Upper lobe of right lung (tissue), 1 donor: ENCODE measurements around the gene ZNF333. TPM values are rescaled to one million over a fixed set of nuclear protein-coding genes. Genes with fewer than 3 reads are reported as not detected.

Experiments
- ATAC-seq: fragments of 200-7000 bp; cut with Tn5 transposase; one replicate; pipeline ENCODE4 v1.9.1; 2020; ENCODE audit warnings: mild to moderate bottlenecking, moderate library complexity
- DNase-seq: peaks from one replicate; pipeline ENCODE4 v3.0.0-alpha.2; 2020
- H3K27ac ChIP-seq: fragments of 200-600 bp; one replicate; pipeline ENCODE4 v1.8.0; 2022
- H3K27me3 ChIP-seq: fragments of 200-600 bp; one replicate; pipeline ENCODE4 v1.8.0; 2022; ENCODE audit warnings: mild to moderate bottlenecking
- H3K36me3 ChIP-seq: fragments of 200-600 bp; one replicate; pipeline ENCODE4 v1.8.0; 2022
- H3K4me1 ChIP-seq: fragments of 200-600 bp; one replicate; pipeline ENCODE4 v1.8.0; 2022
- H3K4me3 ChIP-seq: fragments of 200-600 bp; one replicate; pipeline ENCODE4 v1.8.0; 2022; ENCODE audit warnings: mild to moderate bottlenecking
- H3K9me3 ChIP-seq: fragments of 200-600 bp; one replicate; pipeline ENCODE4 v1.8.0; 2022
- intact Hi-C: fragments of 100-400 bp; cut with DNase I; formaldehyde crosslinking; loops from one replicate; pipeline ENCODE4 v1.11.0; 2022
- total RNA-seq: library from RNA; stranded (reverse); fragmentation: NEBNext Ultra II Directional; extraction: Animal tissue kit (Norgen Biotek cat#: 25700); gene quantifications from one replicate; pipeline ENCODE4 v1.2.1, GENCODE V29; 2021
- TF ChIP-seq, protein P1 (sequence below): fragments of 200-600 bp; IDR thresholded peaks from one replicate; pipeline ENCODE4 v1.8.0; 2022; ENCODE audit warnings: antibody characterized with exemption
- donor health status: DM: no; HTN: yes; CAD: no; lungs with severe emphysema.

Gene ZNF333
- total RNA-seq, 1 donor from 2014 or later = 20.4 TPM

DNA sequence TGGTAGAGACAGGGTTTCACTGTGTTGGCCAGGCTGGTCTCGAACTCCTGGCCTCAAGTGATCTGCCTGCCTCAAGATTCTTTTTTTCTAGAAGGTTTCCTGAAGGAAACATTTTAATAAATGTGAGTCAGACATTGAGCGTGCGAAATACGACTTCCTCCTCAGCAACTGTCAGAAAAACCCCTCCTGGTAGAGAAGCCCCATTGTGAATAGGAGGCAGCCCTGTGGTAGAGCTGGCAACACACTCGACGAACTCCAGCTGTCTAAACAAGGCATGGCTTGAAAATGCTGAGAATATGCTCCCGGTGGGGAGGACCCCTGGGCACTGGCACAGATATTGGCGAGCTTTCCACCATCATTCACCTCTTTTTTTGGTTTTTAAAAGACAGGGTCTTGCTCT lies 9.8 kb downstream of the ZNF333 start:
- Histone ChIP-seq H3K9me3 (no peaks in the 10 kb centered on the region), H3K4me1 (no peaks in the 10 kb centered on the region), H3K36me3 (peaks cover 92% of the 10 kb centered on the region), H3K27me3 (no peaks in the 10 kb centered on the region), H3K4me3 (no peak overlapping the region), H3K27ac (no peak overlapping the region)
- no peak for DNase-seq
- TF ChIP-seq, protein P1, sequence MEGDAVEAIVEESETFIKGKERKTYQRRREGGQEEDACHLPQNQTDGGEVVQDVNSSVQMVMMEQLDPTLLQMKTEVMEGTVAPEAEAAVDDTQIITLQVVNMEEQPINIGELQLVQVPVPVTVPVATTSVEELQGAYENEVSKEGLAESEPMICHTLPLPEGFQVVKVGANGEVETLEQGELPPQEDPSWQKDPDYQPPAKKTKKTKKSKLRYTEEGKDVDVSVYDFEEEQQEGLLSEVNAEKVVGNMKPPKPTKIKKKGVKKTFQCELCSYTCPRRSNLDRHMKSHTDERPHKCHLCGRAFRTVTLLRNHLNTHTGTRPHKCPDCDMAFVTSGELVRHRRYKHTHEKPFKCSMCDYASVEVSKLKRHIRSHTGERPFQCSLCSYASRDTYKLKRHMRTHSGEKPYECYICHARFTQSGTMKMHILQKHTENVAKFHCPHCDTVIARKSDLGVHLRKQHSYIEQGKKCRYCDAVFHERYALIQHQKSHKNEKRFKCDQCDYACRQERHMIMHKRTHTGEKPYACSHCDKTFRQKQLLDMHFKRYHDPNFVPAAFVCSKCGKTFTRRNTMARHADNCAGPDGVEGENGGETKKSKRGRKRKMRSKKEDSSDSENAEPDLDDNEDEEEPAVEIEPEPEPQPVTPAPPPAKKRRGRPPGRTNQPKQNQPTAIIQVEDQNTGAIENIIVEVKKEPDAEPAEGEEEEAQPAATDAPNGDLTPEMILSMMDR = no peak
- ATAC-seq = no peak
- intact Hi-C loops = no loop called here

DNA sequence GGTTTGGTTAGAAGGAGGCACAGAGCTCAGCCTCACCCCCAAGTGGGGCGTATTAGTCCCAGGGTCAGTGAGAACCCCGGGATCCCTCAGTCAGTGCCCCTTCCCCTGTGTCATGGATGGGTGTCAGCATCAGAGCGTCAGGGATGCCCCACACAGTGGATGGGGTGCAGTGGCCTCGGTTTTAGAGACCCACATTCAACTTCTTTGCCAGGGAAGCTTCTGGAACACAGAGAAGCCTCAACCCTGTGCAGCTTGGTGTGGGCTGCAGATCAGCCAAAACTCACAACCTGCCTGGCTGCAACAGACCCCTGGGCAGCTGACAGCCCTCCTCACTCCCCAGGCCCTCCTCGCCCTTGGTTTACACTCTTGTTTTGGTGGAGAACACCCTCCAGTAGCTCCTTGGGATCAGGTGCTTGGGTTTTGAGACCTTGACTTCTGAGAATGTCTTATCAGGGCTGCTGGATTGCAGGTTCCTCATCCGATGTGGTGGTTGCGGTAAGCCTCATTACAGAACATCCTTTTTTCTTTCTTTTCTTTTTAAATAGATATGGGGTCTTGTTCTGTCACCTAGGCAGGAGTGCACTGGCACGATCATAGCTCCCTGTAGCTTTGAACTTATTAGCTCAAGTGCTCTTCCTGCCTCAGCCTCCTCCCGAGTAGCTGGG lies 11.0 kb downstream of the ZNF333 start:
- no peak overlapping the region for H3K27ac ChIP-seq
- TF ChIP-seq, protein P1 = no peak
- H3K4me3 ChIP-seq = no peak overlapping the region
- ATAC-seq (no peak), DNase-seq (no peak)
- no peaks in the 10 kb centered on the region for H3K27me3 ChIP-seq
- H3K36me3 ChIP-seq = peaks cover 86% of the 10 kb centered on the region
- no peaks in the 10 kb centered on the region for H3K4me1 ChIP-seq
- intact Hi-C loops = no loop called here
- H3K9me3 ChIP-seq = no peaks in the 10 kb centered on the region

DNA sequence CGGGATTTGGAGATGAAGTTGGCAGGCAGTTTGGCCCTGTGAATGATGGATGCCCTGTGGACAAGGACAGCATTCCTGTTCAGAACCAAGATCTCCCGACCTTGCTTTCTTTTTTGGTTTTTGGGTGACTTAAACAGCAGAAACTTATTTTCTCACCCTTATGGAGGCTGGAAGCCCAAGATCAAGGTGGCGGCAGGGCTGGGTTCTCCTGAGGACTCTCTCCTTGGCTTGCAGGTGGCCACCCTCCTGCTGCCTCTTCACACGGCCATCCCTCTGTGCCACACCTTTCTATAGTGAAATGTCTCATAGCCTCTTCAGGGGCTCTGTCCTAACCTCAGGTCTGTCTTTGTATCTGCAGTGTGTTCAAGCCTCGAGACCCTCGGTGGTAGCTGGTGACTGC lies 14.0 kb downstream of the ZNF333 start:
- no peak for DNase-seq
- H3K9me3 ChIP-seq = no peaks in the 10 kb centered on the region

DNA sequence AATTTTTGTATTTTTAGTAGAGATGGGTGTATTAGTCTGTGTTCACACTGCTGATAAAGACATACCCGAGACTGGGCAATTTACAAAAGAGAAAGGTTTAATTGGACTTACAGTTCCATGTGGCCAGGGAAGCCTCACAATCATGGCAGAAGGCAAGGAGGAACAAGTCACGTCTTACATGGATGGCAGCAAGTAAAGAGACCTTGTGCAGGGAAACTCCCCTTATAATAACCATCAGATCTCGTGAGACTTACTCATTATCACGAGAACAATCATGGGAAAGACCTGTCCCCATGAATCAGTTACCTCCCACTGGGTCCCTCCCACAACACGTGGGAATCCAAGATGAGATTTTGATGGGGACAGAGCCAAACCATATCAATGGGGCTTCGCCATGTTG lies 14.6 kb downstream of the ZNF333 start:
- TF ChIP-seq, protein P1 = no peak
- intact Hi-C loops = no loop called here
- ATAC-seq = no peak

More for the DNA sequence above, 14.0 kb downstream of the ZNF333 start:
- intact Hi-C loops = no loop called here
- Histone ChIP-seq H3K4me1 (no peaks in the 10 kb centered on the region), H3K36me3 (peaks cover 85% of the 10 kb centered on the region), H3K27ac (no peak overlapping the region), H3K4me3 (no peak overlapping the region), H3K27me3 (no peaks in the 10 kb centered on the region)
- ATAC-seq = no peak
- TF ChIP-seq, protein P1 = no peak

DNA sequence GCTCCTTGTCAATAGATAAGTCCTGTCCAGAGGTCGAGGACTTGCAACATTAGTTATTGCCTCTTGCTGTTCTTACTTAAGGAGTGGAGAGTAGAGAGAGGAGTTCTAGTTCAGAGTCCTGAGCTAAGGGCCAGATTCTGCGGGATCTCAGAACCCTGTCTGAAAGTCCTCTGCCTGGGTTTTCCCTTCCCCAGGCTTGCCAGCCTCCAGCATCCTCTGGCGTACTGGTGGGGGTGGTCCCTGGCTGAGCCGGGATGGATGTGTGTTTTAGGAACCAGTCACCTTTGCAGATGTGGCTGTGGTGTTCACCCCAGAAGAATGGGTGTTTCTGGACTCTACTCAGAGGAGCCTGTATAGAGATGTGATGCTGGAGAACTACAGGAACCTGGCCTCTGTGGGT lies 26.0 kb downstream of the ZNF333 start:
- Histone ChIP-seq H3K4me1 (no peaks in the 10 kb centered on the region), H3K9me3 (peaks cover 54% of the 10 kb centered on the region), H3K27ac (no peak overlapping the region), H3K27me3 (no peaks in the 10 kb centered on the region), H3K36me3 (peaks cover 60% of the 10 kb centered on the region), H3K4me3 (no peak overlapping the region)
- no peak for ATAC-seq
- intact Hi-C loops = no loop called here
- TF ChIP-seq, protein P1 = no peak
- DNase-seq = no peak

More for the DNA sequence above, 14.6 kb downstream of the ZNF333 start:
- no peak overlapping the region for H3K27ac ChIP-seq
- no peaks in the 10 kb centered on the region for H3K9me3 ChIP-seq
- no peaks in the 10 kb centered on the region for H3K4me1 ChIP-seq
- no peaks in the 10 kb centered on the region for H3K27me3 ChIP-seq
- no peak overlapping the region for H3K4me3 ChIP-seq
- H3K36me3 ChIP-seq = peaks cover 85% of the 10 kb centered on the region
- DNase-seq = no peak
